Astrocyte (in vitro differentiated cells and primary cell): ENCODE data around the gene ALLC.

Experiments used
- CTCF ChIP-seq: IDR thresholded peaks from 2 replicates; pipeline ENCODE4 v1.5.1; 2011; ENCODE audit warnings: low read depth, mild to moderate bottlenecking, inconsistent platforms, low read length, moderate library complexity; ENCODE audit not compliant: insufficient read depth
- EZH2 ChIP-seq: IDR thresholded peaks from 2 replicates; pipeline ENCODE4 v1.6.1; 2012; ENCODE audit warnings: mild to moderate bottlenecking, low read length, inconsistent platforms; ENCODE audit not compliant: insufficient read depth

DNA sequence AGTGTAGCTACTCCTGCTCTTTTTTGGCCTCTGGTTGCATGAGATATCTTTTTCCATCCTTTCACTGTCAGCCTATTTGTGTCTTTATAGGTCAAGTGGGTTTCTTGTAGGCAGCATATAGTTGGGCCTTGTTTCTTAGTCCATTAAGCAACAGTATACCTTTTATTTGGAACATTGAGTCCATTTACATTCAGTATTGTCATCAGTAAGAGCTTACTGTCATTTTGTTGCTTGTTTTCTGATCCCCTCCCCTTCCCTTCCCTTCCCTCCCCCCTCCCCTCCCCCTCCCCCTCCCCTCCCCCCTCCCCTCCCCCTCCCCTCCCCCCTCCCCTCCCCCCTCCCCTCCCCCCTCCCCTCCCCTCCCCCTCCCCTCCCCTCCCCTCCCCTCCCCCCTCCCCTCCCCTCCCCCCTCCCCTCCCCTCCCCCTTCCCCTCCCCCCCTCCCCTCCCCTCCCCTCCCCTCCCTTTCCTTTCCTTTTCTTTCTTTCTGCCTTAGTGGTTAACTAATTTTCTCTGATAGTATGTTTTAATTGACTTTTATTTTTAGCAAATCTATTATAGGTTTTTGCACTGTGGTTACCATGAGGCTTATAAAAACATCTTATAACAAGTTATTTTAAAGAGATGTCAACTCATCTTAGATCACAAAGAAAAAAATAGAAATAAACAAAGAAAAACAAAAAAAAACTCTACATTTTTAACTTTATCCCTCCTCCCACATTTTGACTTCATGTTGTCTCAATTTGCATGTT lies 32.2 kb downstream of the ALLC start:
- TF ChIP-seq EZH2, result no peak
- TF ChIP-seq CTCF, result no peak
